ENCODE measurements around the gene SUPV3L1. TPM values are rescaled to one million over a fixed set of nuclear protein-coding genes. Genes with fewer than 3 reads are reported as not detected.
A peak's percentile ranks its signal among the peaks of the same experiment; 100 is the strongest.

The SUPV3L1 gene
- total and polyA plus RNA-seq, 9 of the 15 experiments (the other 6 are each of a cell fraction or from before 2014, with no cell fraction given) = 45.2 to 156 (median 92.6) TPM

DNA sequence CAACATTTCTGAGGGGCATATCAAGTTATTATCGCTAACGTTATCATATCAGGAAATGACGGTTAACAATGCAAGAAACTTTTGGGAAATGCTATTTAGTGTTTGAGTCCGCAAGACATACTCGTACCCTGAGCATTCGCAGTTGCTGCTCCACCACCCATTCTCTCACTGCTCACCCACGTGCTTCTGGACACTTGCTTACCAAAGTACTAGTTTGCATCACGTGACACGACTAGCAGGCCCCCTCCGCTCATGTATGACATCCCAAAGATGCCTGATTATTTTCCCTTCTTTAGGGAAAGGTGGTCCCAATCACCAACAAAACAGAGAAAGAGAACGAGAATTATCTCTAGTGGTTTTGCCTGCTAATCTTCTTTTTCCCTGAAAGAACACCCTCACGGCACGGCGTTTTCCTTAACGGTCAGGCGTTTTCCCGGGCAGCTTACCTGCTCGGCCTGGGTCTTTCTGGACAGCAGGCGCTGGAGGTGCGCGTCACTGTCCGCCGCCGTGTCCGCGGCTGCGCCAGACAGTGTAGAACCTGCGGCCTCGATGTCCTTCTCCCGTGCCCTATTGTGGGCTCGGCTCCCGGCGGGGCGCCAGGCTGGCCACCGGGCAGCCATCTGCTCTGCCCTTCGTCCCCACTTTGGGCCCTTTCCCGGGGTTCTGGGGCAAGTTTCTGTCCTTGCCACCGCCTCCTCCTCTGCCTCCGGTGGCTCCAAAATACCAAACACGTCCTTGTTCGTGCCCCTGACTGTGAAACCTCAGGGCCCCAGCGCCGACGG, at the start of gene SUPV3L1 (continued):
- TF ChIP-seq, protein P1, sequence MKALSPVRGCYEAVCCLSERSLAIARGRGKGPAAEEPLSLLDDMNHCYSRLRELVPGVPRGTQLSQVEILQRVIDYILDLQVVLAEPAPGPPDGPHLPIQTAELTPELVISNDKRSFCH (CRISPR knock-in tag; IDR thresholded peaks at IDR 0.05) = no peak
- TF ChIP-seq, protein P1 (tag; IDR thresholded peaks at IDR 0.05) = peak; percentile 81; the same call in 1 of the 2 replicates
- no peak; the same call in 1 of the 2 replicates for TF ChIP-seq CHD2 (IDR thresholded peaks at IDR 0.05; ENCODE audit: low read depth, low read length)
- TF ChIP-seq FOXK1 (CRISPR knock-in tag; IDR thresholded peaks at IDR 0.05; ENCODE audit: borderline replicate concordance) = peak; percentile 66; the same call in 1 of the 2 replicates
- TF ChIP-seq TBP (optimal IDR thresholded peaks at IDR 0.05; ENCODE audit: low read depth, low read length) = peak; percentile 94
- TF ChIP-seq LARP7 (IDR thresholded peaks at IDR 0.05) = no peak
- TF ChIP-seq NONO (IDR thresholded peaks at IDR 0.05; ENCODE audit: low read depth in 2 of 2, low read length in 1 of 2) = peak; percentile 26 to 51; a peak in 1 of 4 replicates
- peak; percentile 79; the same call in 1 of the 2 replicates for TF ChIP-seq ELF4 (CRISPR knock-in tag; IDR thresholded peaks at IDR 0.05)
- TF ChIP-seq TAL1 (IDR thresholded peaks at IDR 0.05) = peak; percentile 68
- no peak for TF ChIP-seq ZNF707 (CRISPR knock-in tag; conservative IDR thresholded peaks at IDR 0.05)
- TF ChIP-seq HDGF (IDR thresholded peaks at IDR 0.05) = no peak
- TF ChIP-seq, protein P2, sequence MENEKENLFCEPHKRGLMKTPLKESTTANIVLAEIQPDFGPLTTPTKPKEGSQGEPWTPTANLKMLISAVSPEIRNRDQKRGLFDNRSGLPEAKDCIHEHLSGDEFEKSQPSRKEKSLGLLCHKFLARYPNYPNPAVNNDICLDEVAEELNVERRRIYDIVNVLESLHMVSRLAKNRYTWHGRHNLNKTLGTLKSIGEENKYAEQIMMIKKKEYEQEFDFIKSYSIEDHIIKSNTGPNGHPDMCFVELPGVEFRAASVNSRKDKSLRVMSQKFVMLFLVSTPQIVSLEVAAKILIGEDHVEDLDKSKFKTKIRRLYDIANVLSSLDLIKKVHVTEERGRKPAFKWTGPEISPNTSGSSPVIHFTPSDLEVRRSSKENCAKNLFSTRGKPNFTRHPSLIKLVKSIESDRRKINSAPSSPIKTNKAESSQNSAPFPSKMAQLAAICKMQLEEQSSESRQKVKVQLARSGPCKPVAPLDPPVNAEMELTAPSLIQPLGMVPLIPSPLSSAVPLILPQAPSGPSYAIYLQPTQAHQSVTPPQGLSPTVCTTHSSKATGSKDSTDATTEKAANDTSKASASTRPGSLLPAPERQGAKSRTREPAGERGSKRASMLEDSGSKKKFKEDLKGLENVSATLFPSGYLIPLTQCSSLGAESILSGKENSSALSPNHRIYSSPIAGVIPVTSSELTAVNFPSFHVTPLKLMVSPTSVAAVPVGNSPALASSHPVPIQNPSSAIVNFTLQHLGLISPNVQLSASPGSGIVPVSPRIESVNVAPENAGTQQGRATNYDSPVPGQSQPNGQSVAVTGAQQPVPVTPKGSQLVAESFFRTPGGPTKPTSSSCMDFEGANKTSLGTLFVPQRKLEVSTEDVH (IDR thresholded peaks at IDR 0.05; ENCODE audit: low read depth, partially characterized antibody) = peak; percentile 84
- TF ChIP-seq, protein P3, sequence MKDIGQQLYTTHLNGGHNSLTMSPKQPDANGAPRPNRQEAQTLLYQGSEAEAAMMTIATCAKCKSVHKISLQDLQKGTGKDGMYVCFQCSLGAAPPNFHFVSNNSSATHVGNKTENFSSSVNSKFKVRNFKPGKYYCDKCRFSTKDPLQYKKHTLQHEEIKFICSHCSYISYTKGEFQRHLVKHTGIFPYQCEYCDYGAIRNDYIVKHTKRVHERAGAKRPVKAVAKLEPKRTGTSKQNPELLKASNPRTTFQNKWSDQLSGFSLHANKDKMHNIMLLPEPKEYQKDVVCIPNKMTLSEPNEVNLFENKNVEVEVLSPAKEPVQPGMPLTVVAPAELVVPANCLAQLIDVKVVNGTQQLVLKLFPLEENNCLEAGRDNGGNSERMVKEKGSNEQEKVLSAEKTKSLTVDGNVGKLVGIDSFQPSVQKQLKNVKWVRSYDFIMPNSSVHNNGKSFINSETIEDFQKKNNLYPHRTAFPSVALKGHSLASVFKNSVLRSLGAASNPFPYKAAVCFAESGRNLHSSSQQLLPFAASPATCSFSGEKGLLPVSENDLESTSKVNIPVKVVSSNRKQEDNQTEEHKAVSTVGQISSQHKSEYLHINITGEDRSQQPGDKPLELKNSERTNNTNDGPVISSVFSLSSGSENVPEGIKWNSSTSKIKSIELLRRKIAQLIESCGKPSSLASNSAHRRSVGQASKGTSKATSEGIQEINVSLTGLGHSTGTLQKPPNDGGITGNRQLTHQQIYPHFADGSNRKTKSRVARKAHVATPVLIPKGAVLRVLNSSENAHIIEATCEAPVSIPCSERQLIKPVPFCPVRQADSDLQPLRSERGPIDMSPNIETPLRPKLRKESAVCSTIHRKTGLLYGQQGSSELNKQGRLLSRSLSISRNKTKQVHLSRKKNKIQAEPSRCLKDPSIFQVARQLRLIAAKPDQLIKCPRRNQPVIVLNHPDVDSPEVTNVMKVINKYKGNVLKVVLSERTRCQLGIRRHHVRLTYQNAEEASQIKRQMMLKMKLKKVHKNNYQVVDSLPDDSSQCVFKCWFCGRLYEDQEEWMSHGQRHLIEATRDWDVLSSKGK (CRISPR knock-in tag; IDR thresholded peaks at IDR 0.05) = no peak
- TF ChIP-seq FOXP1 (CRISPR knock-in tag; IDR thresholded peaks at IDR 0.05) = peak; percentile 33; the same call in 1 of the 2 replicates
- TF ChIP-seq PYGO2 (tag; IDR thresholded peaks at IDR 0.05) = peak; percentile 35; the same call in 1 of the 2 replicates
- no peak for TF ChIP-seq PCBP2 (IDR thresholded peaks at IDR 0.05; ENCODE audit: low read depth, low read length, poor library complexity, severe bottlenecking)
- TF ChIP-seq STAT5B (CRISPR knock-in tag; IDR thresholded peaks at IDR 0.05) = no peak
- TF ChIP-seq ZFX (CRISPR knock-in tag; IDR thresholded peaks at IDR 0.05) = peak; percentile 95
- TF ChIP-seq GABPB2 (CRISPR knock-in tag; conservative IDR thresholded peaks at IDR 0.05) = peak; percentile 55; the same call in 1 of the 2 replicates
- TF ChIP-seq RAD51 (IDR thresholded peaks at IDR 0.05; ENCODE audit: borderline replicate concordance, low read depth) = peak; percentile 100
- peak; percentile 63 to 71; a peak in 3 of 4 replicates for TF ChIP-seq MAZ (CRISPR knock-in tag; conservative IDR thresholded peaks at IDR 0.05 in 1 of 2, IDR thresholded peaks at IDR 0.05 in 1 of 2)
- no peak for TF ChIP-seq HNRNPL (IDR thresholded peaks at IDR 0.05; ENCODE audit: low read depth, low read length)

Data from K562 (cell line).